MG63 (cell line): ENCODE measurements around the gene STX2. TPM values are rescaled to one million over a fixed set of nuclear protein-coding genes. Genes with fewer than 3 reads are reported as not detected.

ENCODE experiments used
- DNase-seq: peaks from one replicate; pipeline ENCODE4 v3.0.0-alpha.2; 2020
- H3K27me3 ChIP-seq: fragments of 250-450 bp; sonication (Bioruptor Pico); 2 replicates; pipeline ENCODE4 v1.5.1; 2020; ENCODE audit warnings: mild to moderate bottlenecking, moderate library complexity
- H3K36me3 ChIP-seq: fragments of 250-450 bp; sonication (Bioruptor Pico); 2 replicates; pipeline ENCODE4 v1.5.1; 2020; ENCODE audit warnings: mild to moderate bottlenecking, moderate library complexity
- H3K4me3 ChIP-seq: fragments of 250-450 bp; sonication (Bioruptor Pico); 2 replicates; pipeline ENCODE4 v1.5.1; 2020; ENCODE audit warnings: mild to moderate bottlenecking, moderate library complexity
- H3K9me3 ChIP-seq: fragments of 250-450 bp; sonication (Bioruptor Pico); 2 replicates; pipeline ENCODE4 v1.5.1; 2020; ENCODE audit warnings: mild to moderate bottlenecking, moderate library complexity
- total RNA-seq: library from RNA; depleted of rRNA; stranded (reverse); fragments of >200 nt; shearing (Covaris generic); gene quantifications from 2 replicates; pipeline ENCODE4 v1.2.3, GENCODE V29; 2014; ENCODE audit warnings: low replicate concordance

The STX2 gene
- total RNA-seq, 1 experiment from 2014 or later, result 23.6 TPM

- no peak for DNase-seq
- no peaks in the 10 kb centered on the region for H3K27me3 ChIP-seq
- H3K9me3 ChIP-seq, result no peaks in the 10 kb centered on the region
- H3K36me3 ChIP-seq, result peaks cover 43% of the 10 kb centered on the region
- no peak overlapping the region for H3K4me3 ChIP-seq
Observed at GRCh38 chr12:130818635-130819576, 20.1 kb downstream of the STX2 start.

DNA sequence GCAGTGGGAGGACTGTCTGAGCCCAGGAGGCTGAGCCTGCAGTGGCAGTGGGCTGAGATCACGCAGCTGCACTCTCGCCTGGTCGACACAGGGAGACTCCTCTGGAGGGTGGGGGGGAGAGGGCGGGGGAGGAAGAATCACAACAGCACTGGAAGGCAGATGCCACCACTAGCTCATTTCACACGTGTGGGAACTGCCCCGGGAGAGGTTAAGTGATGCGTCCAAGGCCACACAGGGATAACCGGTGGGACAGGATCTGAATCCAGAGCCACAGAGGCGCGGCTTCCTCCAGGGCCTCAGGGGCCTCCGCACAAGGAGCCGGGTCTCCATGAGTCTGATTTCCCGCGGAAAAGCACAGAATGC, 20.8 kb downstream of the STX2 start:
- DNase-seq, result no peak
- Histone ChIP-seq H3K36me3 (peaks cover 39% of the 10 kb centered on the region), H3K4me3 (no peak overlapping the region), H3K9me3 (no peaks in the 10 kb centered on the region), H3K27me3 (no peaks in the 10 kb centered on the region)

DNA sequence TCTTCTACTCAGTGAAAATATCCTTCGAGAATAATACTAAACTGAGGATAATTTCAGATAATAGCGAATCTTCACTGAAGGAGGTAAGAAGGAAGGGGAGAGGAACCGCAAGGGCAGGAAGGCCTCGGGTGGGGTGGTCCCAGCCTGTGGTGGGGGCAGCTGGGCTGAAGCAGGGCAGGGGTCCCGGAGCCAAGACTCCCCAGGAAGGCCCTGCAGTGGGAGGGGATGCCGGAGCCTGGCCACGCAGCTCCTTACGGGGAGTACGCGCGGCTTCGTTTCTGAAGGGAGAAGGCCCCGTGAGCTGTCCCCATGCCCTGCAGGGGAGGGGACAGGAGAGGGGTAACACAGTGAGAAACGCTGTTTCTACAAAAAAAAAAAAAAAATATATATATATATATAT, 21.2 kb downstream of the STX2 start:
- Histone ChIP-seq H3K27me3 (no peaks in the 10 kb centered on the region), H3K4me3 (no peak overlapping the region), H3K36me3 (peaks cover 35% of the 10 kb centered on the region), H3K9me3 (no peaks in the 10 kb centered on the region)
- DNase-seq, result no peak

- Histone ChIP-seq H3K27me3 (no peaks in the 10 kb centered on the region), H3K4me3 (no peak overlapping the region), H3K36me3 (peaks cover 29% of the 10 kb centered on the region), H3K9me3 (no peaks in the 10 kb centered on the region)
- no peak for DNase-seq
Observed at GRCh38 chr12:130816097-130816496, 23.0 kb downstream of the STX2 start.

DNA sequence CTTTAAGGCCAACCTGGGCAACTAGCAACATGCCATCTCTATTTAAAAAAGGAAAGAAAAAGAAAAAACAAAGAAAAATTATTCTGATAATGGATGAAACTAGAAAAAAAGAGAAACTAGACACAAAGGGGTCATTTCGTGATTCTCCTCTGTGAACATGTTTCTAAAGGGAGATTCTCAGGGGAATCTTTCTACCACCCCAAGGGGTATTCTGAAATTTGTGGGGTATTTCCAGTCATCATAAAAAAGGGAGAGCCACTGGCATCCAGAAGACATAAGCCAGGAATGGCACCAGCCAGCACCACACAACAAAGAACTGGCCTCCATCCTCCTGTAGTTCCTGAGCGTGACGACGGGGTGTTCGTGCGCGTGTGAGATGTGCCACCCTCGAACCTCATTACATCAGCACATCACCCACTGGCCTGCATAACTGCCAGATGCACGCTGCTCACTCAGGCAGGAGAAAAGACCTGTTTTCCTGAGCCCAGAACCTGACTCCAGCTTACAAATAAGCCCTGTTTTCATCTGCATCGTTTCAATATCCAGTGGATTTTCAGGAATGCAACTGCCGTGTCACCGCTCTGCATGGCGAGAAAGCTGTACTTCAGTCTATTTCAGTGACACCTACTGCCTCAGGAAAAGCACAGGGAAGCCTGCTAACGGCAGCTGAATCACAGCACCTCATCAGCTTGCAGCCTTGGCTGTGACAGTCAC, 23.9 kb downstream of the STX2 start:
- peaks cover 33% of the 10 kb centered on the region for H3K36me3 ChIP-seq
- H3K27me3 ChIP-seq, result no peaks in the 10 kb centered on the region
- DNase-seq, result no peak
- no peak overlapping the region for H3K4me3 ChIP-seq
- no peaks in the 10 kb centered on the region for H3K9me3 ChIP-seq

DNA sequence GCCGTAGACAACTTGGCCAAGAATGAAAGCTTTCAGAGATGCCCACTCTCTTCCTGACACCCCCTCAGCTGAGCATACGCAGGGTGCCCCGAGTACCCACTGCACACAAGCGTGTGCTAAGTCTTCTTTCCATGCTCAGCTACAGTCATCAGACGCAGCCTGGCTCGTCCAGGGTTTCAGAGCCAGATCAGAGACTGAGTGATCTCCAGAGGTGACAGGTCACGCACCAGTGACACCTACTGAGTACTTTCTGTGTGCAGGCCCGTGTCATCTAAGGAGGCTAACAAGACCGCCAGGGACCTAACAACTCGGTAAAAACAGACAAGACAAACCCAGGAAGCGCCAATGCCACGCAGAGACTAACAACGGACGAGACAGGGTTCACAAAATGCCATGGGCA, 25.1 kb downstream of the STX2 start:
- Histone ChIP-seq H3K27me3 (no peaks in the 10 kb centered on the region), H3K4me3 (no peak overlapping the region), H3K9me3 (no peaks in the 10 kb centered on the region), H3K36me3 (peaks cover 29% of the 10 kb centered on the region)
- DNase-seq, result no peak

GRCh38 chr12:130813436-130813835, 25.6 kb downstream of the STX2 start:
- H3K36me3 ChIP-seq, result peaks cover 32% of the 10 kb centered on the region
- no peak overlapping the region for H3K4me3 ChIP-seq
- H3K9me3 ChIP-seq, result no peaks in the 10 kb centered on the region
- no peak for DNase-seq
- H3K27me3 ChIP-seq, result no peaks in the 10 kb centered on the region

DNA sequence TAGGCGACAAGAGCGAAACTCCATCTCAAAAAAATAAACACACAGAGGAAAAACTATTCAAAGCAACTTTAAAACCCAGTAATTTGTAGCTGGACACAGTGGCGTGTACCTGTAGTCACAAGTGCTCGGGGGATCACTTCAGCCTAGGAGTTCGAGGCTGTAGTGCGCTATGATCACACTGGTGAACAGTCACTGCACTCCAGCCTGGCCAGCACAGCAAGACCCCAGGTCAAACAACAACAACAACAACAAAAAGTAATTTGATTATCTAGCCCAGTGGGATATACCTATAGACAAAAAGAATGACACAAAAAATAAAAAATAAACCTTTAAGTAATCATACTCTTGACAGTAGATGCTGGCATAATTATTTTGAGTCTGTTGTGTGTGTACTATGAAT, 29.3 kb downstream of the STX2 start:
- Histone ChIP-seq H3K27me3 (no peaks in the 10 kb centered on the region), H3K4me3 (no peak overlapping the region), H3K36me3 (peaks cover 57% of the 10 kb centered on the region), H3K9me3 (no peaks in the 10 kb centered on the region)
- no peak for DNase-seq

GRCh38 chr12:130807309-130807708, 31.7 kb downstream of the STX2 start:
- no peak for DNase-seq
- Histone ChIP-seq H3K27me3 (no peaks in the 10 kb centered on the region), H3K9me3 (no peaks in the 10 kb centered on the region), H3K36me3 (peaks cover 71% of the 10 kb centered on the region), H3K4me3 (no peak overlapping the region)

DNA sequence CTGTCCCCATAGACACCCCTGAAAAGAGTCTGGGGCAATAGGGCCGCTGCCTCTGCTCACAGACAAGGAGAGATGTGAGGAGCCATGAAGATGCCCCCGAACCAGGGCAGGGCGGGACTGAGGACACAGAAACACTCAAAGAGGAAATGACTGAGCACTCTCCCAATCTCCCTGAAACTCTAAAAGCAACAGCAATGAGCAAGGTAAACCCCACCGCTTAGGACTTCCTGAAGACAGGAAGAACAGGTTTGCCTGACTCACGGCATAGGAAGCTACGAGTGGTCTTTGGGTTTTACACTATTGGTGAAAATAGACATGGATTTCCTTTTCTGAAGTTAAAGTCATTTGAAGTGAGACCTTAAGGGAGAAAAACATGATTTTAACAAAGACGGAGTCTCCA, 32.5 kb downstream of the STX2 start:
- Histone ChIP-seq H3K27me3 (no peaks in the 10 kb centered on the region), H3K36me3 (peaks cover 74% of the 10 kb centered on the region), H3K9me3 (no peaks in the 10 kb centered on the region), H3K4me3 (no peak overlapping the region)
- DNase-seq, result no peak

- no peaks in the 10 kb centered on the region for H3K9me3 ChIP-seq
- H3K36me3 ChIP-seq, result peaks cover 79% of the 10 kb centered on the region
- no peak for DNase-seq
- no peaks in the 10 kb centered on the region for H3K27me3 ChIP-seq
- H3K4me3 ChIP-seq, result no peak overlapping the region
Observed at GRCh38 chr12:130805635-130806034, 33.4 kb downstream of the STX2 start.

DNA sequence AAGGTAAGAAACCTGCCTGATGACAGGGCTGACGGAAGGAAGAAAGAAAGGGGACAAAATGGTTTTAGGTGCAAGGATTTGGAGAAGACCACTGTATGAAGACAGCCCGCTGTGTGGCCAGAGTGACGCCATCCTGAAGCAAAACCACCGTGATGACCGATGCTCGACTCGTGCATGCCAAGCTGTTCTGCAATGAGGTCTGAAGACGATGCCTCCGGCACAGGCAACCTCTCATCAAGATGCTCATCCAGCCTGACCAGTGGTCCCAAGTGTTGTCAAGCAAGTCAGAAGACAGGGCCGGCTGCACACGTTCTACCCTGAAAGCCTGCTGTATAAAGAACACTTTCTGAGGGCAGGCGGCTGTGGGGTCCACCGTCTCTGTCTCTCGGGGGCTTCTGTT, 34.8 kb downstream of the STX2 start:
- Histone ChIP-seq H3K27me3 (no peaks in the 10 kb centered on the region), H3K9me3 (no peaks in the 10 kb centered on the region), H3K36me3 (peaks cover 80% of the 10 kb centered on the region), H3K4me3 (no peak overlapping the region)
- no peak for DNase-seq

GRCh38 chr12:130803702-130804101, 35.3 kb downstream of the STX2 start:
- Histone ChIP-seq H3K36me3 (peaks cover 80% of the 10 kb centered on the region), H3K4me3 (no peak overlapping the region), H3K9me3 (no peaks in the 10 kb centered on the region), H3K27me3 (no peaks in the 10 kb centered on the region)
- no peak for DNase-seq

- H3K27me3 ChIP-seq, result no peaks in the 10 kb centered on the region
- no peak overlapping the region for H3K4me3 ChIP-seq
- peaks cover 64% of the 10 kb centered on the region for H3K36me3 ChIP-seq
- H3K9me3 ChIP-seq, result no peaks in the 10 kb centered on the region
- no peak for DNase-seq
Observed at GRCh38 chr12:130800312-130800711, 38.7 kb downstream of the STX2 start.

- no peak for DNase-seq
- Histone ChIP-seq H3K36me3 (peaks cover 66% of the 10 kb centered on the region), H3K4me3 (no peak overlapping the region), H3K9me3 (no peaks in the 10 kb centered on the region), H3K27me3 (no peaks in the 10 kb centered on the region)
Observed at GRCh38 chr12:130799051-130799450, 40.0 kb downstream of the STX2 start.

GRCh38 chr12:130796985-130797686, 41.9 kb downstream of the STX2 start:
- Histone ChIP-seq H3K9me3 (no peaks in the 10 kb centered on the region), H3K27me3 (no peaks in the 10 kb centered on the region), H3K4me3 (no peak overlapping the region), H3K36me3 (peaks cover 50% of the 10 kb centered on the region)
- no peak for DNase-seq

GRCh38 chr12:130795906-130796305, 43.1 kb downstream of the STX2 start:
- Histone ChIP-seq H3K9me3 (no peaks in the 10 kb centered on the region), H3K36me3 (peaks cover 38% of the 10 kb centered on the region), H3K27me3 (no peaks in the 10 kb centered on the region), H3K4me3 (no peak overlapping the region)
- no peak for DNase-seq
